Spleen (tissue), 11 donors: ENCODE results near the gene USP37. TPM values are rescaled to one million over a fixed set of nuclear protein-coding genes. Genes with fewer than 3 reads are reported as not detected.
A peak's percentile ranks its signal among the peaks of the same experiment; 100 is the strongest.

Experiments
- DNase-seq: peaks from one replicate; pipeline ENCODE4 v3.0.0-alpha.2; 2020
- H3K27ac ChIP-seq, 8 donors: fragments of 200-600 bp; sonication (generic) in 7 of 8; 1 replicate in 4 of 8; 2 replicates in 4 of 8; pipeline versions ENCODE4 v1.5.0 to v1.8.0; 2016 to 2021; ENCODE audit warnings: inconsistent platforms in 4 of 8, mild to moderate bottlenecking in 4 of 8, moderate library complexity in 1 of 8
- H3K27me3 ChIP-seq, 7 donors: fragments of 200-600 bp; sonication (generic) in 6 of 7; replicated peaks in 1 of 7; 1 replicate in 4 of 7; 2 replicates in 3 of 7; pipeline versions ENCODE4 v1.5.0 to v1.8.0; 2016 to 2021; ENCODE audit warnings: inconsistent platforms in 3 of 7, mild to moderate bottlenecking in 1 of 7
- H3K36me3 ChIP-seq, 6 donors: fragments of 200-600 bp; sonication (generic) in 5 of 6; 1 replicate in 4 of 6; 2 replicates in 2 of 6; pipeline versions ENCODE4 v1.5.0 to v1.8.0; 2016 to 2021; ENCODE audit warnings: inconsistent platforms in 2 of 6
- H3K4me1 ChIP-seq, 6 donors: fragments of 200-600 bp; sonication (generic) in 5 of 6; 1 replicate in 3 of 6; 2 replicates in 3 of 6; pipeline versions ENCODE4 v1.5.0 to v1.8.0; 2016 to 2021; ENCODE audit warnings: inconsistent platforms in 3 of 6
- H3K4me3 ChIP-seq, 8 donors: fragments of 200-600 bp; sonication (generic) in 7 of 8; 1 replicate in 4 of 8; 2 replicates in 4 of 8; pipeline versions ENCODE4 v1.5.0 to v1.8.0; 2016 to 2021; ENCODE audit warnings: inconsistent platforms in 4 of 8, mild to moderate bottlenecking in 4 of 8, moderate library complexity in 2 of 8
- H3K9me3 ChIP-seq, 8 donors: fragments of 200-600 bp; sonication (generic) in 7 of 8; 1 replicate in 4 of 8; 2 replicates in 4 of 8; pipeline versions ENCODE4 v1.5.0 to v1.8.0; 2016 to 2021; ENCODE audit warnings: inconsistent platforms in 4 of 8
- CTCF ChIP-seq, 11 experiments: fragments of 200-600 bp in 7 of 11; fragments of 450-650 bp in 4 of 11; sonication (generic) in 4 of 11; IDR thresholded peaks in 8 of 11; conservative IDR thresholded peaks in 3 of 11; 1 replicate in 7 of 11; 2 replicates in 4 of 11; pipeline versions ENCODE4 v1.4.0 to v1.8.0; 2016 to 2021; ENCODE audit warnings: antibody characterized with exemption in 11 of 11, inconsistent platforms in 4 of 11, mild to moderate bottlenecking in 1 of 11
- POLR2A ChIP-seq, 3 donors: fragments of 450-650 bp; IDR thresholded peaks; one replicate each; pipeline ENCODE4 v1.5.1; 2017; ENCODE audit warnings: antibody characterized with exemption in 3 of 3, mild to moderate bottlenecking in 1 of 3
- POLR2AphosphoS5 ChIP-seq, 3 donors: sonication (generic); formaldehyde crosslinking; IDR thresholded peaks; one replicate each; pipeline ENCODE4 v1.5.1; 2017; ENCODE audit warnings: antibody characterized with exemption in 3 of 3
- WGBS, 5 donors: extraction: QIAGEN DNeasy Blood & Tissue Kit in 3 of 5; methylation state at CpG; one replicate each; pipeline versions ENCODE4 v1.1.5 to v1.1.7; 2013 to 2018; 5-methylcytosine and 5-hydroxymethylcytosine counted together
- intact Hi-C: fragments of 100-400 bp; cut with DNase I; formaldehyde crosslinking; loops from one replicate; pipeline ENCODE4 v1.15.0; 2023; ENCODE audit warnings: low total_unique reads
- polyA plus RNA-seq, 3 donors: library from polyadenylated mRNA; stranded (reverse); fragments of 200-250 nt; gene quantifications; one replicate each; pipeline ENCODE4 v1.2.1, GENCODE V29; 2013
- total RNA-seq, 7 donors: library from RNA; depleted of rRNA in 3 of 7; stranded (reverse); fragments of >200 nt in 3 of 7; fragmentation: NEBNext Ultra II Directional in 4 of 7; extraction: Animal tissue kit (Norgen Biotek cat#: 25700) in 4 of 7; gene quantifications; one replicate each; pipeline versions ENCODE4 v1.1.0 to v1.2.1, GENCODE V29; 2016 to 2021
- donor health status: healthy with polysubstance abuse.
- donor health status: DM: no; HTN: no; CAD: no; lungs with moderate emphysema.
- donor health status: DM: no; HTN: no; CAD: no.
- donor health status: Bipolar disorder and iron deficiency.
- donor health status: healthy.
- donor health status: DM: no; HTN: no; CAD: no.
- donor health status: DM: yes; HTN: yes; CAD: no.

USP37 gene
- total and polyA plus RNA-seq, 10 donors: 1.8 to 19.2 (median 14.1) TPM

- H3K36me3 ChIP-seq: peaks cover 0 to 77% (median 33%) of the 10 kb centered on the region in 6 donors
- no peaks in the 10 kb centered on the region for H3K27me3 ChIP-seq
- no peaks in the 10 kb centered on the region for H3K9me3 ChIP-seq
- TF ChIP-seq POLR2AphosphoS5 (IDR thresholded peaks at IDR 0.05) (peak in 1 of 3 donors; percentile 8), POLR2A (IDR thresholded peaks at IDR 0.05) (no peak)
- DNase-seq: no peak
- H3K4me3 ChIP-seq: no peak overlapping the region
- intact Hi-C loops: no loop called here
- H3K27ac ChIP-seq: peak overlapping the region in 3 of 8 donors; percentile 45 to 50 (median 48)
- 51 to 77% (median 64%) methylated on average over 5 of the region's 5 CpGs for WGBS, 5 donors
- peaks cover 0 to 34% (median 18%) of the 10 kb centered on the region in 6 donors for H3K4me1 ChIP-seq
Measured at GRCh38 chr2:218471982-218472381, 96.2 kb downstream of the USP37 start.

- 53 to 60% (median 60%) methylated on average over 2 of the region's 2 CpGs for WGBS, 5 donors
- peaks cover 0 to 68% (median 29%) of the 10 kb centered on the region in 6 donors for H3K36me3 ChIP-seq
Measured at GRCh38 chr2:218471036-218471435, 97.1 kb downstream of the USP37 start.

DNA sequence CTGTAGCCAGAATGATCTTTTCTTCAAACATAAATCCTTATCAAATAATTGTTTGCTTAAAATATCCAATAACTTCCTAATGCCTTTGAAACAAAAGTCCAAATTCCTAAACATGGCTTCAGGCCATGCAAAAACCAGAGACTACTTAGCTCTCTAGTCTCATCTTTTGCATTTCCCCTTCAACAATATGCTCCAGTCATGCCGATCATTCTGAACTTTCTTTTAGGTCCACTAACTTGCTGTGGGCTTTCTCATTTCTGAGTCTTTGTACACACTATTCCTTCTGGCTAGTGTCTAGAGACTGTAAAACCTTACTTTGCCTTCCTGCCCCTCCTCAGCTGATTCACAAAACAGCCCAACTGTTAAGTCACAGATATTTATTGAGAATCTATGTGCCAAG, 97.7 kb downstream of the USP37 start:
- WGBS, 5 donors: 0% methylated on average over 1 of the region's 1 CpG
- Histone ChIP-seq H3K36me3 (peaks cover 0 to 66% (median 25%) of the 10 kb centered on the region in 6 donors), H3K27me3 (no peaks in the 10 kb centered on the region), H3K27ac (peak overlapping the region in 4 of 8 donors; percentile 25 to 50 (median 46)), H3K4me1 (peaks cover 0 to 42% (median 21%) of the 10 kb centered on the region in 6 donors), H3K9me3 (no peaks in the 10 kb centered on the region), H3K4me3 (no peak overlapping the region)
- no peak for TF ChIP-seq CTCF (IDR thresholded peaks at IDR 0.05 in 8 of 11, conservative IDR thresholded peaks at IDR 0.05 in 3 of 11)
- no peak for TF ChIP-seq POLR2AphosphoS5 (IDR thresholded peaks at IDR 0.05)
- TF ChIP-seq POLR2A (IDR thresholded peaks at IDR 0.05): no peak
- no peak for DNase-seq
- intact Hi-C loops: no loop called here

More at GRCh38 chr2:218471036-218471435, 97.1 kb downstream of the USP37 start:
- intact Hi-C loops: no loop called here
- TF ChIP-seq POLR2AphosphoS5 (IDR thresholded peaks at IDR 0.05) (no peak), CTCF (IDR thresholded peaks at IDR 0.05 in 8 of 11, conservative IDR thresholded peaks at IDR 0.05 in 3 of 11) (no peak), POLR2A (IDR thresholded peaks at IDR 0.05) (no peak)
- Histone ChIP-seq H3K4me1 (peaks cover 0 to 39% (median 19%) of the 10 kb centered on the region in 6 donors), H3K27ac (peak overlapping the region in 5 of 8 donors; percentile 7 to 50 (median 45)), H3K9me3 (no peaks in the 10 kb centered on the region), H3K27me3 (no peaks in the 10 kb centered on the region), H3K4me3 (no peak overlapping the region)
- no peak for DNase-seq

DNA sequence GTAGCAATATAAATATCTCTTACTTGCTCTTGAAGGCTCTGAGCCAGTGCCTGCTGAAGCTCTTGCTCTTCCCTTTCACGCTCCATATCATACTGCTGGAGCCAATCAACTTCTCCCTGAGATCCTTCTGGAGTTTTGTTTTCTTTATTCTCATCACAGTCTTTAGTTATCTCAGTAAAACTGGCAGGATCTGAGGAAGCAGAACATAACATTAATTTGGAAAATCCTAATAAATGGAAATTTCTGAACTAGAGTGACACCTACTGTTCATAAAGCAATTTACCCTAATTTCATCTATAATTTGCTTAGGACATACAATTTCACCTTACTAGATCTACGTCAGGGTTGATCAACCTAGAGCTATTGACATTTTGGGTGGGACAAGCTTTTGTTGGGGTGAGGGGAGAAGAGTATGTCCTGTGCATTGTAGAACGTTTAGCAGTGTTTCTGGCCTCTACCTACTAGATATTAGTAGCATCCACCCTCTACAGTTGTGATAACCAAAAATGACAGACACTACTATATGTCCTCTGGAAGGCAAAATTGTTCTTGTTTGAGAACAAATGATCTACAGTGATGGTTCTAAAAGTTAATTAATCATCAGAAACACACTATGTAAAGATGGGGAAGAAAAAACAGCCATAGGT, 102.0 kb downstream of the USP37 start:
- H3K27me3 ChIP-seq: no peaks in the 10 kb centered on the region
- whole genome bisulfite sequencing, 5 donors: 41 to 61% (median 49%) methylated on average over 3 of the region's 3 CpGs
- H3K9me3 ChIP-seq: no peaks in the 10 kb centered on the region
- TF ChIP-seq POLR2A (IDR thresholded peaks at IDR 0.05) (no peak), CTCF (IDR thresholded peaks at IDR 0.05 in 8 of 11, conservative IDR thresholded peaks at IDR 0.05 in 3 of 11) (peak in 9 of 11 experiments; percentile 6 to 65 (median 49)), POLR2AphosphoS5 (IDR thresholded peaks at IDR 0.05) (no peak)
- DNase-seq: no peak
- intact Hi-C loops: no loop called here
- H3K4me1 ChIP-seq: peaks cover 0 to 19% (median 8%) of the 10 kb centered on the region in 6 donors
- H3K4me3 ChIP-seq: no peak overlapping the region
- peaks cover 0 to 72% (median 22%) of the 10 kb centered on the region in 6 donors for H3K36me3 ChIP-seq
- H3K27ac ChIP-seq: no peak overlapping the region
